ENCODE data around the gene OR4B1. TPM values are rescaled to one million over a fixed set of nuclear protein-coding genes. Genes with fewer than 3 reads are reported as not detected.

Gene OR4B1
- total RNA-seq, 1 donor from 2014 or later, result not detected

DNA sequence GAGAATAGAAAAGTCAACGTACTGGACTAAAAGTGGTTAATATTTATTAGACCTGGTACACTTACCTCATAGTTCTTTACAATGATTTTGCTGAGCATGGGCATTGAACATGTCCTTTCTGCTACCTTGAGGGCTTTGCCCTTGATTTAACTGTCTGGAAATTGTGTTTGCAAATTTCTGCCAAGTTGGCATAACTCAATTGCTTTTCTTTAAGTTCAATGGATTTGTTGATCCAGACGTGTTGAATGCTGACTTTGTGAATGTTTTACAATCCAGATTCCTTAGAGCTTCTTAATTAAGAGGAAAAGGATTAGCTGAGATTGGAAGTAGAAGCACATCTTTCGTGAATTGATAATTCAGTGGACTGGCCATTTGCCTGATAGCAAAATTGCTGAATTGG, 21.1 kb downstream of the OR4B1 start:
- Mint-ChIP-seq H3K27ac (no peak overlapping the region), H3K4me3 (no peak overlapping the region), H3K4me1 (ENCODE audit: unreplicated experiment) (no peaks in the 10 kb centered on the region), H3K36me3 (no peaks in the 10 kb centered on the region), H3K9me3 (peaks cover 8% of the 10 kb centered on the region), H3K27me3 (no peaks in the 10 kb centered on the region)
- DNase-seq (ENCODE audit: extremely low spot score, unreplicated experiment), result no peak
- no peak for TF ChIP-seq CTCF (conservative IDR thresholded peaks at IDR 0.05)

DNA sequence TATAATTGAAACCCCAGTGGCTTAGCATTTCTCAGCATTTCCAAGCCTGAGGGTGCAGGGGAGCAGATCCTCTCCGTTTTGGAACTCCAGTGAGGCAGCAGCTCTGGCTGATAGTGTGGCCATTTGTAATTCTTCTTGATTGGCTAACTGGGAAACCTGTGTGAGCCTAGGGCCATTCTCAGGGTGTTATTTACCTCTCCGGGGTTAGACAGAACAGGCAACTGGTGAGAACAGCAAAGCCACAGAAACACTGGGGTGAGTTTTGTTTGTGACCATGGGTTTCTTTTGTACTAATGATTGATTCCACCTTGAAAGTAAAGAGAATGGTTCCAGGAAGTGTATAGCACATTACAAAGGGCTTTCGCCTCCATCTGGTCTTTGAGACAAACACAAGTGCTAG, 25.9 kb downstream of the OR4B1 start:
- Mint-ChIP-seq H3K9me3 (peaks cover 5% of the 10 kb centered on the region), H3K4me3 (no peak overlapping the region), H3K27ac (no peak overlapping the region), H3K27me3 (no peaks in the 10 kb centered on the region), H3K4me1 (ENCODE audit: unreplicated experiment) (no peaks in the 10 kb centered on the region), H3K36me3 (no peaks in the 10 kb centered on the region)
- TF ChIP-seq CTCF (conservative IDR thresholded peaks at IDR 0.05), result no peak
- no peak for DNase-seq (ENCODE audit: extremely low spot score, unreplicated experiment)

- Mint-ChIP-seq H3K9me3 (peaks cover 5% of the 10 kb centered on the region), H3K36me3 (no peaks in the 10 kb centered on the region), H3K27me3 (no peaks in the 10 kb centered on the region), H3K27ac (no peak within 1 kb of the TSS), H3K4me3 (no peak within 1 kb of the TSS), H3K4me1 (ENCODE audit: unreplicated experiment) (no peaks in the 10 kb centered on the region)
- TF ChIP-seq CTCF (conservative IDR thresholded peaks at IDR 0.05), result no peak
- no peak for DNase-seq (ENCODE audit: extremely low spot score, unreplicated experiment)
Observed at GRCh38 chr11:48244804-48245203, 28.2 kb downstream of the OR4B1 start, which contains the start of gene OR4X2. TSS of gene OR4X2 (plus strand) at chr11:48245104. CDS start at chr11:48245104, 0 bp downstream.

DNA sequence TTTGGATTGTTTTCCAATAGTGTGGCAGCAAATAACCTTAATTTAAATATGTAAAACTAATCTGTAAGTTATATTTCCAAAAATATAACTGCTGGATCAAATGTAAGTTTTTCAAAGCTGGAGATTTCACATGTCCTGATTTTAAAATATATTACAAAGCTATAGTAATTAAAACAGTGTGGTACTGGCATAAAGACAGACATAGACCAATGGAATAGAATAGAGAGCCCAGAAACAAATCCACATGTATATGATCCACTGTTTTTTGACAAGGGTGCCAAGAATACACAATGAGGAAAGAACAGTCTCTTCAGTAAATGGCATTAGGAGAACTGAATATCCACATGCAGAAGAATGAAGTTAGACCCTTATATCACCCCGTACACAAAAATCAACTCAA, 32.3 kb downstream of the OR4B1 start:
- no peaks in the 10 kb centered on the region for H3K27me3 Mint-ChIP-seq
- no peak overlapping the region for H3K4me3 Mint-ChIP-seq
- no peaks in the 10 kb centered on the region for H3K4me1 Mint-ChIP-seq (ENCODE audit: unreplicated experiment)
- H3K27ac Mint-ChIP-seq, result no peak overlapping the region
- TF ChIP-seq CTCF (conservative IDR thresholded peaks at IDR 0.05), result no peak
- H3K36me3 Mint-ChIP-seq, result no peaks in the 10 kb centered on the region
- no peak for DNase-seq (ENCODE audit: extremely low spot score, unreplicated experiment)
- H3K9me3 Mint-ChIP-seq, result peaks cover 5% of the 10 kb centered on the region

DNA sequence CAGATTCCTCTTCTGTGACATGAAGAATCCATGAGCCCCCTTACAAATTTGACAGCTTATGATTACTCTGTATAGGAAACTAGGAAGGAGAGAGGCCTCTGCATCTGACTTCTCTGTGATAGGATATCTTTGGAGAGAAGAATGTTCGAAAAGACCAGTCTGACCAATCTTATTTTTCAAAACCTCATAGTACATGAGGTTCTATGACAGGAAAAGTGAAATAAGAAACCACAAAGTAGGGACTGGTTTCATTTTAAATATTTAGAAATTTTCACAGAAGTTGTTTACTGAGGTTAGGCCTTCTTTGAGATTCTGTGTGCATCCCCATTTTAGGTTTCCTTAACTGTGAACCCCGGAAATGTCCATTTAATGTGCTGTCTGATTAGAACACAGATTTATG, 45.0 kb downstream of the OR4B1 start:
- Mint-ChIP-seq H3K4me3 (no peak overlapping the region), H3K27ac (no peak overlapping the region), H3K4me1 (ENCODE audit: unreplicated experiment) (no peaks in the 10 kb centered on the region), H3K27me3 (no peaks in the 10 kb centered on the region), H3K9me3 (peaks cover 6% of the 10 kb centered on the region), H3K36me3 (no peaks in the 10 kb centered on the region)
- no peak for DNase-seq (ENCODE audit: extremely low spot score, unreplicated experiment)
- TF ChIP-seq CTCF (conservative IDR thresholded peaks at IDR 0.05), result no peak

DNA sequence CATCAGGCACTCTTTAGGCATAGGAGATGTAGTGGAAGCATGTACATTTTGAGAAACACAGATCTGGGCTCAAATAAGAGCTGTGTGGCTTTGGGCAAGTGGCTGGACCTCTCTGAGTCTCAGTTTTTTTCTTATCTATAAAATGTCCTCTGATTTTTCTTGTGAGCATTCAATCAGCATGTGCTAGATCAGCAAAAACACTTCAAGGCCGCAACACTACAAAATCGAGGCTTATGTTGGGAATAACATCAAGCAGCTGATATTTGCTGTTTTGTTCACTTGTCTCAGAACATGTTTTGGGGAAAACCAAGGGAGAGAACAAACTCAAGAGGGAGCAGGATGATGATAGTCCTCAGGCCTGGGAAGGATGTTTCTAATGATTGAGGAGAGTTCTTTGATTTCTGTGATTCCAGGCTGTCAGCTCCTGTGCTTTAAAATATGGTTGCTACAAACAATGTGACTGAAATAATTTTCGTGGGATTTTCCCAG, 46.9 kb downstream of the OR4B1 start, which contains the start of gene OR4X1:
TSS of gene OR4X1 (plus strand) at position 439 of the 489 bp plus-strand sequence. CDS start at position 439, 0 bp downstream.
- TF ChIP-seq CTCF (conservative IDR thresholded peaks at IDR 0.05), result no peak
- Mint-ChIP-seq H3K27ac (no peak within 1 kb of the TSS), H3K4me1 (ENCODE audit: unreplicated experiment) (no peaks in the 10 kb centered on the region), H3K9me3 (peaks cover 6% of the 10 kb centered on the region), H3K4me3 (no peak within 1 kb of the TSS), H3K27me3 (no peaks in the 10 kb centered on the region), H3K36me3 (no peaks in the 10 kb centered on the region)
- no peak for DNase-seq (ENCODE audit: extremely low spot score, unreplicated experiment)

Data from type B pancreatic cell (in vitro differentiated cells).